GM19193 (cell line): ENCODE data around the gene ASPM.

ENCODE experiments used
- POLR2A ChIP-seq: IDR thresholded peaks from 4 replicates; pipeline ENCODE4 v1.6.1; 2011; ENCODE audit not compliant: insufficient read depth, insufficient read length; ENCODE audit errors: extremely low read depth

The ASPM gene, protein sequence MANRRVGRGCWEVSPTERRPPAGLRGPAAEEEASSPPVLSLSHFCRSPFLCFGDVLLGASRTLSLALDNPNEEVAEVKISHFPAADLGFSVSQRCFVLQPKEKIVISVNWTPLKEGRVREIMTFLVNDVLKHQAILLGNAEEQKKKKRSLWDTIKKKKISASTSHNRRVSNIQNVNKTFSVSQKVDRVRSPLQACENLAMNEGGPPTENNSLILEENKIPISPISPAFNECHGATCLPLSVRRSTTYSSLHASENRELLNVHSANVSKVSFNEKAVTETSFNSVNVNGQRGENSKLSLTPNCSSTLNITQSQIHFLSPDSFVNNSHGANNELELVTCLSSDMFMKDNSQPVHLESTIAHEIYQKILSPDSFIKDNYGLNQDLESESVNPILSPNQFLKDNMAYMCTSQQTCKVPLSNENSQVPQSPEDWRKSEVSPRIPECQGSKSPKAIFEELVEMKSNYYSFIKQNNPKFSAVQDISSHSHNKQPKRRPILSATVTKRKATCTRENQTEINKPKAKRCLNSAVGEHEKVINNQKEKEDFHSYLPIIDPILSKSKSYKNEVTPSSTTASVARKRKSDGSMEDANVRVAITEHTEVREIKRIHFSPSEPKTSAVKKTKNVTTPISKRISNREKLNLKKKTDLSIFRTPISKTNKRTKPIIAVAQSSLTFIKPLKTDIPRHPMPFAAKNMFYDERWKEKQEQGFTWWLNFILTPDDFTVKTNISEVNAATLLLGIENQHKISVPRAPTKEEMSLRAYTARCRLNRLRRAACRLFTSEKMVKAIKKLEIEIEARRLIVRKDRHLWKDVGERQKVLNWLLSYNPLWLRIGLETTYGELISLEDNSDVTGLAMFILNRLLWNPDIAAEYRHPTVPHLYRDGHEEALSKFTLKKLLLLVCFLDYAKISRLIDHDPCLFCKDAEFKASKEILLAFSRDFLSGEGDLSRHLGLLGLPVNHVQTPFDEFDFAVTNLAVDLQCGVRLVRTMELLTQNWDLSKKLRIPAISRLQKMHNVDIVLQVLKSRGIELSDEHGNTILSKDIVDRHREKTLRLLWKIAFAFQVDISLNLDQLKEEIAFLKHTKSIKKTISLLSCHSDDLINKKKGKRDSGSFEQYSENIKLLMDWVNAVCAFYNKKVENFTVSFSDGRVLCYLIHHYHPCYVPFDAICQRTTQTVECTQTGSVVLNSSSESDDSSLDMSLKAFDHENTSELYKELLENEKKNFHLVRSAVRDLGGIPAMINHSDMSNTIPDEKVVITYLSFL (N-terminal part only)

DNA sequence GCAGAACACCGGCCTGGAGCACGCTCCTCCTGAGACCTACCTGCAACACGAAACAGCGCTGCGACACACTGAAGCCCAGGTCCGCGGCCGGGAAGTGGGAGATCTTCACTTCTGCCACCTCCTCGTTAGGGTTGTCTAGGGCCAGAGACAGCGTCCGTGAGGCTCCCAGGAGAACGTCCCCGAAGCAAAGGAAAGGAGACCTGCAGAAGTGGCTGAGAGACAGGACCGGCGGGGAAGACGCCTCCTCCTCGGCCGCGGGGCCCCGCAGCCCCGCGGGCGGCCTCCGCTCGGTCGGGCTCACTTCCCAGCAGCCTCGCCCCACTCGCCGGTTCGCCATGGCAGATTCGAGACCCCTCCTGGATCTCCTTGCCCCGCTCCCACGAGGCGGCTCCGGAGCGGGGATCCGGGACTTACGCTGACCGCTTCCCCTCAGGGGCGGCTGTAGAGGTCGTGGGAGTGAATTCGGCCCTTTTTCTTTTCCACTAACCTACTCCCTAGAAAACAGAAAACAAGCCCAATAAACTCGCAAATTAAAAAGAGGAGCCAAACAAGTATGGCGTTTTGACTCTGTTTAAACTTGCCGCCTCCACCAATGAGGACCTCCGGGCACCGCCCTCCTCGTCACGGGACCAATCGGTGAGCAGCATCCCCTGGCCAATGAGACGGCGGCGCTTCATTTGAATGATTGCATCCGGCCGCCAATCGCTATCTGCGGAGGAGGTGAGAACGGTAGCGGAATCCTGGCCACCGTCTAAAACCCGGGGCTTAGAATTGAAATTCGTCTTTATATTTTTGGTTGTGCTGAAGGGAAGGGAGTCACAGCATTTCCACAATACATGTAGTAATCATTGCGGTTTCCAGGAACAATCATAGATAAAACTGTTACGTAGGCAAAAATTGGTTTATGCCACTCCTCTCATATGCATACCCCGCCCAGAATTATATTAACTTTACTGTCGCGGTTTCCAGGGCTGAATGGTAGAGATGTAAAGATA is at the start of gene ASPM:
Gene ASPM, minus strand, starts transcription at position 569 of the 995 bp plus-strand sequence. Its CDS starts 232 bp downstream, at position 337.
- TF ChIP-seq POLR2A, result peak; percentile 51

DNA sequence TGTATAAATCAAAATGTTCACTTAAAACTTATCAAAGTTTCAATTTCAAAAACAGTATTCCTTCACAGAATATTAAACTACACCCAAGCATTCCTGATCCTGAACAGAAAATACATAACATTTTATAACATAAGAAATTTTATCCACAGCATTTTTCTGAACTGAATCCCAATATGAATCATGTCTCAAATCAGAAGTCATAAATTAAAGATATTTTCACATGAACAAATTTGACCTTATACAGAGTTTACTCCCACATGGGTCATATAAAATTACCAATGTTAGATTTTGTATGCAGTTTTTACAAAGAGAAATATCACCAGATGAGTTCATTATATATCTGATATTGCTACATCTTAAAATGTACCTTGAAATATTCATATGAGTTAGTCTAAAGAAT is 48.6 kb upstream of the ASPM start:
- no peak for TF ChIP-seq POLR2A

DNA sequence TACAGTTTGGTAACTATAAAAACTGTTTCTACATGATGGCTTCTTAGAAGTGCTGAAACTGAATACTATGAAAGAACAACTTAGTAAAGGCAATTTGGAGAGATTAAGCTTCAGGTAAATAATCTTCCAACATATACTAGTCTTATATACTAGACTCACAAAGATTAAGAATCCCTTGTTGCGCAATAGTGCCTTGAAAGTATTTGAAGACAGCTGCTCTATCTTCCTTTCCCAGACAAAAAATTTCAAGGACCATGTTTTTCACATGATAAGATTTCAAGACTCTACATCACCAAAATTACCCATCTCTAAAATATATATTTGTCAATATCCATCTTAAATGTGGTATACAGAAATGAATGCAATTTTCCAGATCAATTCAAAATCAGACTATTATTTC is 37.7 kb upstream of the ASPM start:
- TF ChIP-seq POLR2A, result no peak

DNA sequence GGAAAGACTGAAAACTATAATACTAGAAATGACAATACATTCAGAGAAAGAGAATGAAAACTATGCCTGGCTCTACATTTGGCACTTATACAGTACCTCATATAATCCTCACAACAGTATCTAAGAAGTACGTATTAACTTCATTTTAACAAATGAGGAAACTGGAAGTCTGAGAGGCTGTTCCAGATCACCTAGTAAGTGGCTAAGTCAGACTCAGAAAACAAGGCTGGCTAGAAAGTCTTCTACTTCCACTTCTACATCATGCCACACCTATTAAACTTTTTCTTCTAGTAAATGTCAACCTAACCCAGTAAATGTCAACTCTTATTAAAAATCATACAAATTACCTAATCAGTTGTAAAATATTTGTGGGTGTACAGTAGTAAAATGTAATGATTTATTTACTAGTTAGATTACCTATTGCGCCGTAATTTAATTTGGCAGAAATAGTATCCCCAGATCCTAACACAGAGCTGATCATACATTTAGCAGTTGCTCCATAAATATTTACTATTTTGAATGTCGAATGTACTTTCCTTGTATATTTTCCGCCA is 36.8 kb upstream of the ASPM start:
- no peak for TF ChIP-seq POLR2A

DNA sequence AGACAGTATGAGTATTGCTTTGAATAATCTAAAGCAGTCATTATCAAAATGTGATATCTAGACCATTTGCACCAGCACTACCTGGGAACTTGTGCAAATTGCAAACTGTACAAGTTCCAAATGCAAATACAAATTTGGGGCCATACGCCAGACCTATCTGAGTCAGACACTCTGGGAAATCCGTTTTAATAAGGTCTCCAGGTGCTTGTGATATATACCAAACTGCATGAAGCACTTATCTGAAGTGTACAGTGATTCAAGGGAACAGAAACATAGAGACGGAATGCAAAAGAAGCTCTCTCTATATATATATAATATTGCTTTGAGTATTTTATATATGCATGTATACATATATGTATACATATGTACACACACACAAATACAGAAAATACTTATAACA is 36.2 kb upstream of the ASPM start:
- TF ChIP-seq POLR2A, result no peak

DNA sequence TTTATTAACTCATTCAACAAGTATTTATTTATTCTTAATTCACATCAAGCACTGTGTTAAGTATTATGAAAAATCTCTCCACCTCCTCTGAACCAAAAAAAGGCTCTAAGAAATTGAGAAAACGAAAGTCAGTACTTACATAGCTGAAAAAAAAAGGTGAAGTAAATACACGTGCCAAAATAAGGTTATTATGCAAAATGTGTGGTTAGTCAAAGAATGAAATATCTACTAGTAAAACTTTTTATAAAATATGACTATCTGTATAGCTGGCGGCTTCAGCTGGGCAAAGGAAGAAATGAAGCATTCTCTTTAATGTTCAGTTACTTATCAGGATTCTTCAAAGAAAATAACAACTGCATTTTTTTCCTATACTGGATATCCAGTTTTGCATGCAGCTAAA is 35.5 kb upstream of the ASPM start:
- TF ChIP-seq POLR2A, result no peak

DNA sequence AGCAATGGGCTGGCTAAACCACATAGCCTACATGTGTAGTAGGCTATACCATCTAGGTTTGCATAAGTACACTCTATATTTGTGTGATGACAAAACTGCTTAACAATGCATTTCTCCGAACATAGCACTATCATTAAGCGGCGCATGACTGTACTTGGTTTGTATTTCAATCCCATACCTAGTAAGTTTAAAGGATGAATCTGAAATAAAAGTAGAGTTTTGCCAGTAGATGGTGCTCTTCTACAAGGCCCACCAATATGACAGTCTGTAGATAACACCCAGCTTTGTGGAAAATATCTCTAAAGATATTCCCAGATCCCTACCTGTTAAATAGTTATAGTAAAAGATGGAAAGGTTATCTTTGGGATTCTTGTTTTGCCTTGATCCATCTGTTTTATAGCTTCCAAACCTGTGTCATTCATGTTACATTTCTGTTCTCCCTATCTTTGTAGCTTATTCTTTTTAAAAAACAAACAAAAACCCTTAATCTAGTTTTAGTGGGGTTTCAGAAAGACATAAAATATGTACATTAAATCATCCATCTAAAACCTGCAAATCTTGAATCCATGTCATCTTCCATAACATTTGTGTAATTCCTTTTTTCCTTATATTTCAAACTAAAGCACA is 33.9 kb upstream of the ASPM start:
- no peak for TF ChIP-seq POLR2A

DNA sequence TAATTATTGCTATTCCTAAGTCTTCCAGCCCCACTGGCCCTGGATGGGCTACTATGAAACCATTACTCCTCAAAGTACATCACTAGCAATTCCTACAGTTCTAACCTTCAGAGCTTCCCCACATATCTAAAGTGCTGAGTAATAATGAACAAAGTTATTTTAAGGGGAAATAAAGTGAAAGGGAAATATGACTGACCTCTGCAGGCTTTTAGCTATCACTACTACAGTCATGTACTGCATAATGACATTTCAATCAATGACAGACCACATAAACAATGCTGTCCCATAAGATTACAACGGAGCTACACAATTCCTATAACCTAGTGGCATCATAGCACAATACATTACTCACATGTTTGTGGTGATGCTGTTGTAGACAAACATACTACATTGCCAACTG is 32.5 kb upstream of the ASPM start:
- no peak for TF ChIP-seq POLR2A

DNA sequence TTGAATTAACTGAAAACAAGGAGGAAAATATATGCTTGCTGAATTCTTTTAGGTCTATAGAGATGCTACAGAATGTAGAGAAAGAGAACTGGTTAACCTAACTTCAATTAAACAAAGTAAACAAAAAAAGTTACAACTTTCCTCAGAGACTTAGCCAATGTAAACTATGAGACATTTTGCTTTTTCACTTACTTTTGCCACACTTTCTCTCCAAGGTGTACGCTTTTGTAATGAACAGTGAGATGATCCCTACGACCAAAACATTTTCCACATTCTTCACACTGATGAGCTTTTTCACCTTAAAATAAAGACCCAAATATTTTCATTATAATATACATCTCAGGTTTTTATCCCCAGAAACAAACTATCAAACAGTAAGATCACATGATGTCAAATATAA is 28.3 kb upstream of the ASPM start:
- TF ChIP-seq POLR2A, result no peak

DNA sequence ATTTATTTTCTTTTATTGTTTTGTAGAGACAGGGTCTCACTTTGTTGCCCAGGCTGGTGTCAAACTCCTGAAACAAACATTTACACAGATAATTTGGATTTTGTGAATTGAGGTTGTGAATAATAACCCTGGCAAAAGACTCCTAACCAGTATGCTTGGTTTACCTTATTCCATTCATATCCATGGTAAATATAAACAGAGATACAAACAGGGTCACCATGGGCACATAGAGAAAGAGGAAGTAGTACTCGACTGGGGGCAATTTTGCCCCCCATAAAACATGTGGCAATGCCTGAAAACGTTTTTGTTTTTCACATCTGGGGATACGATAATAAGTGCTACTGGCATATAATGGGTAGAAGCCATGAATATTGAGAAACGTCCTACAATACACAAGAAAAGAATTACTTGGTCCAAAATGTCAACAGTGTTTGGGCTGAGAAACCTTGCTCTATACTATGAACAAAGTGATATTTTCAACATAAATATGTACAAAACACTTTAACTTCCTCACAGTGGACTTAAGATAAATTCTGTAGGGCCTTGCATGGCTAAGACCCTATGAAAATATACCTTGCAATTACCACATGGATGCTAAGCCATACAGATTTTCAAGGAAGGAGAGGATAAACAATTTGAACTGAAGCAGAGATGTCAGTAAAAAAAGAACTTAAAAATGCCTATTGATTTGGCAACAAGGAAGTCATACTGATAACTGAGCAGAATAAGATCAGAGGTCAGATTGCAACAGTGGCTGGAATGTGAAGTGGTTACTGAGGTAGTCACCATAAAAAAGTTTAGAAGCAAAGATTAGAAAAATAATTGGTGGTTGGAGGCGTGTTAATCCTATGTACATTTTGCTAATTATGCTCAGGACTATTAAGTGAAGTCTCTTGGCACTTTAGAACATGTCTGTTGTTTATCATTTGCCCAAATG is 27.4 kb upstream of the ASPM start:
- TF ChIP-seq POLR2A, result no peak

DNA sequence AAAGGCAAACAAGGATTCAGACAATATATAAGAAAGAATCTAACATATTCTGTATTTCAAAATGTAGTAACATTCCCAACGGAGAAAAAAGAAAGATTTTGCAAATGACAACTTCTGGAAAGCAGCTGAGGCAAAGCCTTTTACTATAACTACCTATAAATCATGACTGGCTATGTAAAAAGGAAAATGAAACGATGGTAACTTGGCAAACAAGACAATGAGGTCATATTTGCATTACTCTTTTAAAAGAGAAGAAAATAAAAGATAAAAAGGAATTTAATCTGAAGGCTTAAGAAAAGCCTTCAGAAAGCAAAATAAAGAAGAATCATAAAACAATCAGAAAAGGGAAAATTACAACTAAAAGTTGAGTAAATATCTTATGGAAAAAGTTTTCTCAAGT is 25.1 kb upstream of the ASPM start:
- TF ChIP-seq POLR2A, result no peak

DNA sequence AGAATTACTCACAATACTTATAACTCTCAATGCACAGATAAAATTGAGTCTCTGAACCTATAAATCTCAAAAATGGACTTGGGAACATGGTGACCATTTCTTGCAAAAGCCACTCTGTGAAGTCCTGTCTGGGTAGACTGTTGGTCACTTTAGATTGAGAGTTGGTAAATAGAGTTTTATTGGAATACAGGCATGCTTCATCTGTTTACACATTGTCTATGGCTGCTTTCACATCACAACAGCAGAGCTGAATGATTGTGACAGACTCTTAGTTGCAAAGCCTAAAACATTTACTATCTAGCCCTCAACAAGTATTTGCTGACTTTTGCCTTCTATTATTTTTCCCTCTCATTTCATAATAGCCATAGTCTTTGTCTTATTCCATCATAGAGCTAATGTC is 24.1 kb upstream of the ASPM start:
- no peak for TF ChIP-seq POLR2A

DNA sequence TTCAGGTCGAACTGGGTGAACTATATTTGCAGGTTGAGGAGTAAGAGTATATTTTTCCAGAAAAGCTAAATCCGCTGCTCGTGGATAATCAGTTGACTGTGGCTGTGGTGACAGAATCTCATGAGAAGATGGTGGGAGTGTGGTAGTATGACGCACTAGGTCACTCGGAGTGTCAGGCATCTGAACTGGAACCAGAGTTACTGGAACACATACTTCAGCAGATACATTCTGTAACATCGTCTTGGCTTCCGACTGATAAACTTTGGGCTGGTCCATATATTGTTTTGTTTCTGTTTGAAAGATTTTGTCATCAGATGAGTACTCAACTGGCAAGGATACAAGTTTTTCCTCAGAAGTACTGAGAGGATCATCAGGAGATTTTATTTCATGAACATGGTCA is 13.0 kb upstream of the ASPM start:
- no peak for TF ChIP-seq POLR2A

DNA sequence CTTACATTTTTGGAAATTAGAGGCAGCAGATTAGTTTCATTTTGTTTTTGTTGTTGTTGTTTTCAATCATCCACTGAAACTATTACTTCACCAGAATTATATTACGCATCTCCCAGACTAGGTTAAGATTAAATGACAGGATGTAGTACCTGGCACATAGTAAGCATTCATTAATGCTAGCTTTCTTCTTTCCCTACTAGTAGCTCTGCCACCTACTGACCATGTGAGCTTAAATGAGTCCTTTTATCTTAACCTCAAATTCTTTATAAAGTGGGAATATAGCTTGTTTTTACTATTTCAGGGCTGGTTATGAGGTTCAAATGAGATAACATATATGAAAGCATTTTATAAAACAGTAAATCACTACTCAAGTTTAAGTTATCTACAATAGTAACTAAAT is 10.2 kb upstream of the ASPM start:
- TF ChIP-seq POLR2A, result no peak
